A673 (cell line): ENCODE results near the gene PGLYRP2. TPM values are rescaled to one million over a fixed set of nuclear protein-coding genes. Genes with fewer than 3 reads are reported as not detected.
"Not testable (repeated sequence)": the region's sequence is repeated elsewhere in the genome, so short reads cannot be mapped to it uniquely, and the experiment has no call there.

Experiments used
- BruUV-seq: library from RNA; stranded (reverse); fragments of 400-500 nt; replicated peaks from 2 replicates; lab custom pipeline; 2021; lab: Mats Ljungman, UMichigan
- CTCF ChIA-PET: fragments of 300-600 bp; sonication (Branson Sonifier 250); formaldehyde crosslinking; loops from one replicate; lab custom pipeline; 2022; ENCODE audit warnings: antibody characterized with exemption; lab: Charles Lee
- POLR2A ChIA-PET: fragments of 300-600 bp; sonication (Branson Sonifier 250); formaldehyde crosslinking; loops from one replicate; lab custom pipeline; 2022; ENCODE audit warnings: antibody characterized with exemption; ENCODE audit not compliant: low non-redundant PET; lab: Charles Lee
- DNase-seq: peaks from one replicate; pipeline ENCODE4 v3.0.0-alpha.2; 2015; ENCODE audit warnings: low spot score
- H3K27ac ChIP-seq: fragments of 200-600 bp; sonication (generic); 2 replicates; pipeline ENCODE4 v1.5.1; 2016; ENCODE audit warnings: mixed run types, low read depth, mild to moderate bottlenecking, mixed read lengths, antibody characterized with exemption, low read length; ENCODE audit not compliant: poor library complexity, severe bottlenecking
- H3K27me3 ChIP-seq: fragments of 200-600 bp; sonication (generic); replicated peaks from 2 replicates; pipeline ENCODE4 v1.6.1; 2017; ENCODE audit warnings: mixed run types, low read depth, mild to moderate bottlenecking, mixed read lengths, antibody characterized with exemption, low read length; ENCODE audit not compliant: insufficient read depth, poor library complexity
- H3K36me3 ChIP-seq: fragments of 200-600 bp; sonication (generic); 2 replicates; pipeline ENCODE4 v1.6.1; 2016; ENCODE audit warnings: mixed run types, mild to moderate bottlenecking, mixed read lengths, antibody characterized with exemption, low read length; ENCODE audit not compliant: insufficient read depth, poor library complexity, severe bottlenecking
- H3K4me1 ChIP-seq: fragments of 200-600 bp; sonication (generic); 2 replicates; pipeline ENCODE4 v1.6.1; 2017; ENCODE audit warnings: mixed run types, mild to moderate bottlenecking, mixed read lengths, antibody characterized with exemption, low read length; ENCODE audit not compliant: insufficient read depth, poor library complexity, severe bottlenecking
- H3K4me3 ChIP-seq: fragments of 200-600 bp; sonication (generic); 2 replicates; pipeline ENCODE4 v1.5.1; 2016; ENCODE audit warnings: low read depth, mixed run types, mild to moderate bottlenecking, mixed read lengths, low read length; ENCODE audit not compliant: poor library complexity, severe bottlenecking
- H3K9me3 ChIP-seq: fragments of 200-600 bp; sonication (generic); 2 replicates; pipeline ENCODE4 v1.6.1; 2016; ENCODE audit warnings: mixed run types, low read depth, mild to moderate bottlenecking, mixed read lengths, antibody characterized with exemption, low read length; ENCODE audit not compliant: poor library complexity, severe bottlenecking
- EZH2 ChIP-seq: fragments of 200-600 bp; sonication (generic); IDR thresholded peaks from 2 replicates; pipeline ENCODE4 v1.6.1; 2017; ENCODE audit warnings: borderline replicate concordance, low read depth, mild to moderate bottlenecking, mixed read lengths, antibody characterized with exemption, low read length; ENCODE audit not compliant: poor library complexity, severe bottlenecking
- intact Hi-C: fragments of 100-400 bp; cut with micrococcal nuclease; formaldehyde crosslinking; loops from one replicate; pipeline ENCODE4 v1.10.0; 2022; ENCODE audit not compliant: unreplicated experiment
- total RNA-seq: library from RNA; stranded (reverse); gene quantifications from 2 replicates; pipeline ENCODE4 v1.2.3, GENCODE V29; 2021
- TF ChIP-seq, protein P1 (sequence below): fragments of 300-800, 200-600 bp; sonication (generic); conservative IDR thresholded peaks from 2 replicates; pipeline ENCODE4 v1.5.1; 2017; ENCODE audit warnings: low read depth, mild to moderate bottlenecking, antibody characterized with exemption, low read length, moderate library complexity, mixed read lengths

PGLYRP2 gene
- total RNA-seq, 1 experiment from 2014 or later: 3.5 TPM

DNA sequence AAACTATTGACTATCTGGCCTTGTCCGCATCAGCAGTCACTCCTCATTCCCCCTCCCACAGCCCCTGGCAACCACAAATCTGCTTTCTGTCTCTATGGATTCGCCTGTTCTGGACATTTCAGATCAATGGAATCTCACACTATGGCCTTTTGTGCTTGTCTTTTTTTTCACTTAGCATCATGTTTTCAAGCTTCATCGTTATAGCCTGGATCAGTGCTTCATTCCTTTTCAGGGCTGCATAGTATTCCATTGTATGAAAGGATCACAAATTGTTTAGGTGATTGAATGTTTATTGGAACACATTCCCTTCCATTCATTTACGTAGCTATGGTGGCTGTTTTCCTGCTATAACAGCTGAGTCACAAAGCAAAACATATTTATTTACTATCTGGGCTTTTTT, 7.7 kb upstream of the PGLYRP2 start:
- TF ChIP-seq, protein P1, sequence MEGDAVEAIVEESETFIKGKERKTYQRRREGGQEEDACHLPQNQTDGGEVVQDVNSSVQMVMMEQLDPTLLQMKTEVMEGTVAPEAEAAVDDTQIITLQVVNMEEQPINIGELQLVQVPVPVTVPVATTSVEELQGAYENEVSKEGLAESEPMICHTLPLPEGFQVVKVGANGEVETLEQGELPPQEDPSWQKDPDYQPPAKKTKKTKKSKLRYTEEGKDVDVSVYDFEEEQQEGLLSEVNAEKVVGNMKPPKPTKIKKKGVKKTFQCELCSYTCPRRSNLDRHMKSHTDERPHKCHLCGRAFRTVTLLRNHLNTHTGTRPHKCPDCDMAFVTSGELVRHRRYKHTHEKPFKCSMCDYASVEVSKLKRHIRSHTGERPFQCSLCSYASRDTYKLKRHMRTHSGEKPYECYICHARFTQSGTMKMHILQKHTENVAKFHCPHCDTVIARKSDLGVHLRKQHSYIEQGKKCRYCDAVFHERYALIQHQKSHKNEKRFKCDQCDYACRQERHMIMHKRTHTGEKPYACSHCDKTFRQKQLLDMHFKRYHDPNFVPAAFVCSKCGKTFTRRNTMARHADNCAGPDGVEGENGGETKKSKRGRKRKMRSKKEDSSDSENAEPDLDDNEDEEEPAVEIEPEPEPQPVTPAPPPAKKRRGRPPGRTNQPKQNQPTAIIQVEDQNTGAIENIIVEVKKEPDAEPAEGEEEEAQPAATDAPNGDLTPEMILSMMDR: no peak
- TF ChIP-seq EZH2: no peak
- Histone ChIP-seq H3K9me3 (no peaks in the 10 kb centered on the region), H3K4me1 (no peaks in the 10 kb centered on the region), H3K27me3 (no peaks in the 10 kb centered on the region), H3K27ac (no peak overlapping the region), H3K4me3 (no peak overlapping the region), H3K36me3 (no peaks in the 10 kb centered on the region)
- intact Hi-C loops: no loop called here
- ChIA-PET POLR2A (no interaction called here), CTCF (no interaction called here)
- BruUV-seq: no TSS peak
- no peak for DNase-seq

DNA sequence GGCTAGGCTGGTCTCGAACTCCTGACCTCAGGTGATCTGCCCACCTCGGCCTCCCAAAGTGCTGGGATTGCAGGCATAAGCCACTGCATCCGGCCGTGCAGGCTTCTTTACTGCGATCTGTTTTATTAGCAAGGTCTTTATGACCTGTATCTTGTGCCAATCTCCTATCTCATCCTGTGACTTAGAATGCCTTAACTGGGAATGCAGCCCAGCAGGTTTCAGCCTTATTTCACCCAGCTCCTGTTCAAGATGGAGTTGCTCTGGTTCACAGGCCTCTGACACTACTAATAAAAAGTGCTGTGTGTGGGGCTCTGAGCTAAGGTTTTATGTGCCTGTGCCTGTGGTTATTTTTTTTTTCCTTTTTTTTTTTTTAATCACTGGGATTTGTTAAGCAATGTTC, 6.5 kb upstream of the PGLYRP2 start:
- H3K27me3 ChIP-seq, H3K36me3 ChIP-seq, DNase-seq, H3K4me3 ChIP-seq, BruUV-seq, H3K27ac ChIP-seq, intact Hi-C loops, H3K9me3 ChIP-seq, POLR2A ChIA-PET, H3K4me1 ChIP-seq: not testable (repeated sequence)
- CTCF ChIA-PET: interaction anchor here (0.6 kb wide), 1 partner anchor 10 kb away, joined by 3 read pairs; no protein-coding TSS in a partner anchor

DNA sequence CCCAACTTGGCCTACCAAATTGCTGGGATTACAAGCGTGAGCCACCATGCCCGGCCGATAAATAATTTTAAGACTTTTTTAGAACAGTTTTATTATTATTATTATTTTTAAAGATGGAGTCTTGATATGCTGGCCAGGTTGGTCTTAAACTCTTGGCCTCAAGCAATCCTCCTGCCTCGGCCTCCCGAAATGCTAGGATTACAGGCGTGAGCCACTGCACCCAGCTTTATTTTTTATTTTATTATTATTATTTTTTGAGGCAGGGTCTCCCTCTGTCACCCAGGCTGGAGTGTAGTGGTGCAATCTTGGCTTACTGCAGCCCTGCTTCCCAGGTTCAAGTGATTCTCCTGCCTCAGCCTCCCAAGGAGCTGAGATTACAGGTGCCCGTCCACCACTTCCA, 1.7 kb upstream of the PGLYRP2 start:
- H3K27me3 ChIP-seq, CTCF ChIA-PET, intact Hi-C loops, H3K36me3 ChIP-seq, POLR2A ChIA-PET, H3K4me1 ChIP-seq, DNase-seq, H3K4me3 ChIP-seq, BruUV-seq, H3K9me3 ChIP-seq, H3K27ac ChIP-seq: not testable (repeated sequence)

DNA sequence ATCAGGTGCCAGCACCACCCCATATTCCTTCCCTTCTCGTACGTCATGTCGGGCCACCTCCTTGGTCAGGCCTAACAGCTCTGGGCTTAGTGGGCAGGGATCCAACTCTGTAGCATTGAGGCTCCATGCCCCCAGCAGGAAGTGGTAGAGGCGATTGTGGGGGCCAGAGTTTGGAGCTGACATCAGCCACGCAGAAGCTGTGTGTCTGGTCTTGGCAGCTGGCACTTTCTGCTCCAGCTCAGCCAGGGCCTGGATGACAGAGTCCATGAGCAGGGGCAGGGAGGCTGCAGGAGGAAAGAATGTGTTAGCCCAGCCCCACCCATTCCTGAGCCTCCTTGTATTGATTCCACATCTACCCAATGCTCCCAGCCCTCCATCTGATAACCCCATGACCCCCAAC, 3.0 kb downstream of the PGLYRP2 start:
- POLR2A ChIA-PET: no interaction called here
- Histone ChIP-seq H3K9me3 (no peaks in the 10 kb centered on the region), H3K4me1 (peaks cover 8% of the 10 kb centered on the region), H3K36me3 (no peaks in the 10 kb centered on the region), H3K4me3 (no peak overlapping the region), H3K27me3 (no peaks in the 10 kb centered on the region), H3K27ac (no peak overlapping the region)
- intact Hi-C loops: no loop called here
- CTCF ChIA-PET: no interaction called here
- no TSS peak for BruUV-seq
- TF ChIP-seq, protein P1: no peak
- TF ChIP-seq EZH2: no peak
- no peak for DNase-seq
